GM19328 (cell line): ENCODE data around the gene COX6B2.

Experiments used
- ATAC-seq: cut with Tn5 transposase; IDR thresholded peaks from one replicate; pipeline ENCODE4 v1.9.1; 2021; ENCODE audit warnings: mild to moderate bottlenecking, moderate library complexity; ENCODE audit not compliant: unreplicated experiment

The COX6B2 gene

GRCh38 chr19:55383279-55384130, 29.0 kb upstream of the COX6B2 start:
- ATAC-seq = no peak

- no peak for ATAC-seq
Measured at GRCh38 chr19:55382522-55383054, 28.1 kb upstream of the COX6B2 start.

GRCh38 chr19:55382013-55382412, 27.5 kb upstream of the COX6B2 start:
- ATAC-seq = no peak

GRCh38 chr19:55379174-55379573, 24.7 kb upstream of the COX6B2 start:
- no peak for ATAC-seq

- ATAC-seq = no peak
Measured at GRCh38 chr19:55377356-55378131, 23.0 kb upstream of the COX6B2 start.

- ATAC-seq = no peak
Measured at GRCh38 chr19:55376241-55376933, 21.9 kb upstream of the COX6B2 start, which contains the start of gene TMEM190. TMEM190 (plus strand) TSS chr19:55376826; CDS start chr19:55376854, 28 bp downstream.

GRCh38 chr19:55373993-55374757, 19.7 kb upstream of the COX6B2 start:
- no peak for ATAC-seq

GRCh38 chr19:55373306-55373992, 18.9 kb upstream of the COX6B2 start:
- no peak for ATAC-seq

- ATAC-seq = no peak
Measured at GRCh38 chr19:55372316-55373081, 18.0 kb upstream of the COX6B2 start.

- ATAC-seq = no peak
Measured at GRCh38 chr19:55370305-55370988, 15.9 kb upstream of the COX6B2 start, which contains the start of gene IL11. IL11 (minus strand) TSS chr19:55370463; CDS start chr19:55370310, 153 bp downstream.

- no peak for ATAC-seq
Measured at GRCh38 chr19:55369653-55370304, 15.3 kb upstream of the COX6B2 start.

- no peak for ATAC-seq
Measured at GRCh38 chr19:55368701-55369563, 14.4 kb upstream of the COX6B2 start.

- ATAC-seq = no peak
Measured at GRCh38 chr19:55368106-55368505, 13.6 kb upstream of the COX6B2 start.

GRCh38 chr19:55366790-55367189, 12.3 kb upstream of the COX6B2 start:
- ATAC-seq = no peak

GRCh38 chr19:55365964-55366363, 11.4 kb upstream of the COX6B2 start:
- no peak for ATAC-seq

- no peak for ATAC-seq
Measured at GRCh38 chr19:55365245-55365644, 10.7 kb upstream of the COX6B2 start.
